GM23248 (cell line): Measurements from ENCODE around the gene PTPN2.

Experiments used
- EZH2 ChIP-seq: fragments of 200-600 bp; sonication (generic); IDR thresholded peaks from 2 replicates; pipeline ENCODE4 v1.6.1; 2018; ENCODE audit warnings: antibody characterized with exemption, mild to moderate bottlenecking; ENCODE audit not compliant: insufficient read depth, poor library complexity, severe bottlenecking
- EZH2phosphoT487 ChIP-seq: fragments of 200-600 bp; sonication (generic); IDR thresholded peaks from 2 replicates; pipeline ENCODE4 v1.6.1; 2018; ENCODE audit warnings: antibody characterized with exemption, moderate library complexity, mild to moderate bottlenecking, low read depth; ENCODE audit not compliant: insufficient read depth

GRCh38 chr18:12825230-12825629 is 58.8 kb downstream of the PTPN2 start:
- TF ChIP-seq EZH2: no peak
- TF ChIP-seq EZH2phosphoT487: no peak
